Breast epithelium (tissue), 3 donors: Measurements from ENCODE around the gene ABI3BP.

Source experiments
- POLR2A ChIP-seq: fragments of 450-650 bp; IDR thresholded peaks from one replicate; pipeline ENCODE4 v1.6.1; 2016; ENCODE audit warnings: antibody characterized with exemption, mild to moderate bottlenecking, moderate library complexity
- POLR2AphosphoS5 ChIP-seq, 3 donors: sonication (generic); formaldehyde crosslinking; IDR thresholded peaks; one replicate each; pipeline ENCODE4 v1.6.1; 2017; ENCODE audit warnings: antibody characterized with exemption in 3 of 3
- TF ChIP-seq, protein P1 (sequence below), 3 donors: fragments of 450-650 bp; IDR thresholded peaks; one replicate each; pipeline ENCODE4 v1.5.1; 2016 to 2017; ENCODE audit warnings: antibody characterized with exemption in 3 of 3, mild to moderate bottlenecking in 3 of 3, moderate library complexity in 3 of 3

GRCh38 chr3:100748220-100748619, 245.0 kb downstream of the ABI3BP start:
- TF ChIP-seq POLR2A (no peak), POLR2AphosphoS5 (IDR thresholded peaks at IDR 0.05) (no peak)
- TF ChIP-seq, protein P1, sequence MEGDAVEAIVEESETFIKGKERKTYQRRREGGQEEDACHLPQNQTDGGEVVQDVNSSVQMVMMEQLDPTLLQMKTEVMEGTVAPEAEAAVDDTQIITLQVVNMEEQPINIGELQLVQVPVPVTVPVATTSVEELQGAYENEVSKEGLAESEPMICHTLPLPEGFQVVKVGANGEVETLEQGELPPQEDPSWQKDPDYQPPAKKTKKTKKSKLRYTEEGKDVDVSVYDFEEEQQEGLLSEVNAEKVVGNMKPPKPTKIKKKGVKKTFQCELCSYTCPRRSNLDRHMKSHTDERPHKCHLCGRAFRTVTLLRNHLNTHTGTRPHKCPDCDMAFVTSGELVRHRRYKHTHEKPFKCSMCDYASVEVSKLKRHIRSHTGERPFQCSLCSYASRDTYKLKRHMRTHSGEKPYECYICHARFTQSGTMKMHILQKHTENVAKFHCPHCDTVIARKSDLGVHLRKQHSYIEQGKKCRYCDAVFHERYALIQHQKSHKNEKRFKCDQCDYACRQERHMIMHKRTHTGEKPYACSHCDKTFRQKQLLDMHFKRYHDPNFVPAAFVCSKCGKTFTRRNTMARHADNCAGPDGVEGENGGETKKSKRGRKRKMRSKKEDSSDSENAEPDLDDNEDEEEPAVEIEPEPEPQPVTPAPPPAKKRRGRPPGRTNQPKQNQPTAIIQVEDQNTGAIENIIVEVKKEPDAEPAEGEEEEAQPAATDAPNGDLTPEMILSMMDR (IDR thresholded peaks at IDR 0.05), result no peak
